Measurements from ENCODE around the gene ANKRD62. TPM values are rescaled to one million over a fixed set of nuclear protein-coding genes. Genes with fewer than 3 reads are reported as not detected.

Gene ANKRD62
- total and polyA plus RNA-seq, 3 experiments from 2014 or later: not detected

DNA sequence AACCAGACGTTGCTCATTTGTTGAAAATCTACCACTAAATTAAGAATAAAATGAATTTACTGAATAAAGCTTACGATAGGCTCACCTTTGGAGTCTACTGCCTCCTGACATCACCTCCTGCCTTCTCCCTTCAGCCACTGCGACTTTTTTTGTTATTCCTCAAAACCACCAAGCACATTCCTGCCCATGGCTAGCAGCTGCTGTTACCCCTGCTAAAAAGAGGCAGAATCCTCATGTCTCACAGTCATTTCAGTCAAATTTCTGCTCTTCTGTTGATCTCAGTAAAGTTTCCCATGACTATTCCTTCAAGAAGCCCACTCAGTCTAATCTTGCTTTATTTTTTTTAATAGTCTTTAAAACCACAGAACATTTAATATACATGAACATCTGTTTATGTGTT lies 40.8 kb upstream of the ANKRD62 start:
- Histone ChIP-seq H3K27me3 (ENCODE audit: insufficient read depth, low read length, poor library complexity, severe bottlenecking) (no peaks in the 10 kb centered on the region), H3K9me3 (ENCODE audit: low read length) (no peaks in the 10 kb centered on the region), H3K27ac (ENCODE audit: low read depth, low read length) (no peak overlapping the region), H3K36me3 (ENCODE audit: insufficient read depth, low read length) (no peaks in the 10 kb centered on the region), H3K4me3 (ENCODE audit: low read length) (no peak overlapping the region), H3K4me1 (ENCODE audit: insufficient read depth, low read length) (no peaks in the 10 kb centered on the region)
- ChIA-PET CTCF (no interaction called here), POLR2A (no interaction called here)
- Mint-ChIP-seq H3K4me3 (no peak overlapping the region), H3K9me3 (no peaks in the 10 kb centered on the region), H3K4me1 (no peaks in the 10 kb centered on the region), H3K27ac (no peak overlapping the region), H3K27me3 (peaks cover 11 to 14% of the 10 kb centered on the region in 2 donors), H3K36me3 (no peaks in the 10 kb centered on the region)
- DNase-seq: no peak

DNA sequence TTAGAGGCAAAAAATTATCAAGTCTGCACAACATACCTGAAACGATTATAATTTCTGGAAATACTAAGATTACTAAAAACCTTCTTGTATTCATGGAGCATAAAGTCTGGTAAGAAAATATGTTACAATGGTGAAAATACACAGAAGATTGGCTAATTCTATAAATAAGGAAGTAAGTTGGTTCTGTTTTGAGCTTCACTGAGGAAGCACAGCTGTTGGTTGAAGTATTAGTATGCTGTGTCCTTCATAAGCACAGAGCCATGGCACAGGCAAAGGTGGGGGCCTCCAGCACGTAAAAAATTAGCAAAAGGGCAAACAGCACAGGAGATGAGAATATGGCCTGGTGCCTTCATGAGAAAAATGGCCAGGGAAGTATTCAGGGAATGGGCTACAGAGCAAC lies 40.4 kb upstream of the ANKRD62 start:
- Mint-ChIP-seq H3K4me1 (no peaks in the 10 kb centered on the region), H3K27ac (no peak overlapping the region), H3K9me3 (no peaks in the 10 kb centered on the region), H3K4me3 (no peak overlapping the region), H3K36me3 (no peaks in the 10 kb centered on the region), H3K27me3 (peaks cover 11 to 14% of the 10 kb centered on the region in 2 donors)
- ChIA-PET POLR2A (interaction anchor here (0.5 kb wide), 1 partner anchor 114 kb away, joined by 5 read pairs; no protein-coding TSS in a partner anchor), CTCF (no interaction called here)
- no peak overlapping the region for H3K27ac ChIP-seq (ENCODE audit: low read depth, low read length)
- no peak overlapping the region for H3K4me3 ChIP-seq (ENCODE audit: low read length)
- no peaks in the 10 kb centered on the region for H3K9me3 ChIP-seq (ENCODE audit: low read length)
- H3K4me1 ChIP-seq (ENCODE audit: insufficient read depth, low read length): no peaks in the 10 kb centered on the region
- H3K27me3 ChIP-seq (ENCODE audit: insufficient read depth, low read length, poor library complexity, severe bottlenecking): no peaks in the 10 kb centered on the region
- DNase-seq: no peak
- no peaks in the 10 kb centered on the region for H3K36me3 ChIP-seq (ENCODE audit: insufficient read depth, low read length)

DNA sequence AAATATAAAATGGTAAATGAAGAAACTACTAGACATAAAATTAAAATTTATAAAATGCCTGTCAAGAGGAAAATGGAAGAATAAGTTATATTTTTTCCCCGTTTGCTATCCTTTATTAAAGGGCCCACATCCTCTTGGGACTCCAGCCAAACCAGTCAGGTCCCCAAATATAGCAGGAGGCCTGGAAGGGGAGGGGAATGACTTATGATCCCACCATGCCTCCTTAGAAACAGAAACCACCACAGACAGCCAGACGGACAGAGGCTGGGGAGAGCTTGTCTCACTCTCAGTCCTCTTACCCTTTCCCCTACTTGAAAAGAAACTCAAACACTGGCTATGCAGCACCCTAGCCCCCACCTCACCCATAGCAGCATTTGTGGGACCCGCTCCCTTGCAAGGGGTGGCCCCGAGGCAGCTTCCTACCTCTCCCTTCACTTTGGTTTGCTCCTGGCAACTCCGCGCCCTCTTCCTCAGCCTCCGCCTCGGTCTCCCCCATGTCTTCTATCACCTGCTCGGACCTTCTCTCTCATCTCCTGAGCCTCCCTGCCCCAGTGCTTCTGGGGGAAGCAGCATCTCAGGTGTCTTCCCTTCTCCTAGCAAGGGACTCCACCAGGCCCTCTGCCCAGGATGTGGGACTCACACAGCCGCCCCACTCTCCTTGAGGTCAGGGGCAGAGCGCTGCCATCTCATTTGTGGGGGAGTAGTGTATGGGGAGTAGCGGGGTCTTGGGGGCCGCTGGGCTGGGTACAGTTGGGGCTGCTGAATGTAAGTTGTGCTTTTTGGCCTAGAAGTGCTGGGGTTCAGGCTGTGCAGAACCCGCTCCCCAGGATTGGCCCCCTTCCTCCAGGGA lies 37.4 kb upstream of the ANKRD62 start:
- Mint-ChIP-seq H3K36me3 (no peaks in the 10 kb centered on the region), H3K4me3 (no peak overlapping the region), H3K4me1 (no peaks in the 10 kb centered on the region), H3K27me3 (peaks cover 7 to 8% of the 10 kb centered on the region in 2 donors), H3K27ac (no peak overlapping the region), H3K9me3 (no peaks in the 10 kb centered on the region)
- CTCF ChIA-PET: no interaction called here
- no peaks in the 10 kb centered on the region for H3K9me3 ChIP-seq (ENCODE audit: low read length)
- POLR2A ChIA-PET: no interaction called here
- H3K27ac ChIP-seq (ENCODE audit: low read depth, low read length): no peak overlapping the region
- DNase-seq: no peak
- no peaks in the 10 kb centered on the region for H3K27me3 ChIP-seq (ENCODE audit: insufficient read depth, low read length, poor library complexity, severe bottlenecking)
- no peaks in the 10 kb centered on the region for H3K36me3 ChIP-seq (ENCODE audit: insufficient read depth, low read length)
- H3K4me1 ChIP-seq (ENCODE audit: insufficient read depth, low read length): no peaks in the 10 kb centered on the region
- H3K4me3 ChIP-seq (ENCODE audit: low read length): no peak overlapping the region

DNA sequence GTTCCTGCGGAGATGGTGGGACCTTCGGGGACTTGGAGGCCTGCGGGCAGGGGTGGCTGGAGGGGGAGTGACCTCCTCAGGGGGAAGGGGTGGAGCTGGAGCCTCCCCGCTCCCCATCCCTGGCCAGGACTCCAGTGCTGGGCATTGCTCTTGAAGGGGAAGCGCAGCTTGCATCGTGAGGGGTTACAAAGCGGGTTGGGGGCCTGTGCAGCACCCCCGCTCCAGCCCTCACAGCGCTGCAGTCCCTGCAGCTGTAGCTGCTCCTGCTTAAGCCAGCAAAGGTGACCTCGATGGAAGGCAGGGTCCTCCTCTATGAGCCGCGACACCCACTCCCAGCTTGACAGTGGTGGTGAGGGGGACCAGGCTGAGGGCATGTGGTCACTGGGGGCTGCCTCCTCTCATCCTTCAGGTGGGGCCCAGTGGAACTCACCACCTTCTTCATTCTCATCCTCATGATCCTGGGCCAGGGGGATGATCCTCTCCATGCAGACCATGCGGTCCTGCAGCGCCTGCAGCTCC lies 36.7 kb upstream of the ANKRD62 start:
- POLR2A ChIA-PET: no interaction called here
- no peaks in the 10 kb centered on the region for H3K36me3 Mint-ChIP-seq
- no peaks in the 10 kb centered on the region for H3K4me1 Mint-ChIP-seq
- H3K9me3 Mint-ChIP-seq: no peaks in the 10 kb centered on the region
- Histone ChIP-seq H3K27me3 (ENCODE audit: insufficient read depth, low read length, poor library complexity, severe bottlenecking) (no peaks in the 10 kb centered on the region), H3K9me3 (ENCODE audit: low read length) (no peaks in the 10 kb centered on the region), H3K4me1 (ENCODE audit: insufficient read depth, low read length) (no peaks in the 10 kb centered on the region), H3K27ac (ENCODE audit: low read depth, low read length) (no peak overlapping the region), H3K4me3 (ENCODE audit: low read length) (no peak overlapping the region), H3K36me3 (ENCODE audit: insufficient read depth, low read length) (no peaks in the 10 kb centered on the region)
- no peak overlapping the region for H3K4me3 Mint-ChIP-seq
- no peak overlapping the region for H3K27ac Mint-ChIP-seq
- CTCF ChIA-PET: no interaction called here
- DNase-seq: no peak
- H3K27me3 Mint-ChIP-seq: peaks cover 7 to 8% of the 10 kb centered on the region in 2 donors

DNA sequence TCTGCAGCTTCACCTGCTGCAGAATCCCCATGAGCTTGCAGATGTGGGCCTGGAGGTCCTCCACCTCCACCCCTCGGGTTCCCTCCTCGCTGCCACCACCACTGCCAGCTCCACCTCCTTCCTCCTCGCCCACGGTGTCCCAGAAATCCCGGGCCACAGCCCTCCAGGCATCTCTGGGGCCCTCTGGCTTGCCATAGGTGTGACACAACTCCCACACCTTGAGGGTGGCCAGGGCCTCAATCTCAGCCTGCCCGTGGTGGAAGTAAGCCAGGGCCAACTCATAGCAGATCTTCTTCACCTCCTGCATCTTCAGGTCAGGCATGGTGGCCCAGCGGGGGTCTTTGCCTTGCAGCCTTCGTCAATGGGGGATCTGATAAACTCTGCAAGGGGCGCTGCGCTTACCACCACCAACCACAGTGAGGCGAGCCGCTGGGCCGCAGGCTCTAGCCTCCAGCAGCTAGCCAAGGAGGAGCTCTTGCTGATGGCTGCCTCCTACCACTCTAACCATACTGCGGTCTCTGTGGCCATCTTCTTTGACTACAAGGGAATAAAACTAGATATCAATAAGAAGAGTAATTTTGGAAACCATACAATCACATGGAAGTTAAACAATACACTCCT lies 36.1 kb upstream of the ANKRD62 start:
- Histone ChIP-seq H3K36me3 (ENCODE audit: insufficient read depth, low read length) (no peaks in the 10 kb centered on the region), H3K4me3 (ENCODE audit: low read length) (no peak overlapping the region), H3K27me3 (ENCODE audit: insufficient read depth, low read length, poor library complexity, severe bottlenecking) (no peaks in the 10 kb centered on the region), H3K27ac (ENCODE audit: low read depth, low read length) (no peak overlapping the region), H3K4me1 (ENCODE audit: insufficient read depth, low read length) (no peaks in the 10 kb centered on the region), H3K9me3 (ENCODE audit: low read length) (no peaks in the 10 kb centered on the region)
- no peak overlapping the region for H3K4me3 Mint-ChIP-seq
- CTCF ChIA-PET: no interaction called here
- POLR2A ChIA-PET: no interaction called here
- no peaks in the 10 kb centered on the region for H3K4me1 Mint-ChIP-seq
- no peak for DNase-seq
- H3K27me3 Mint-ChIP-seq: peaks cover 5 to 7% of the 10 kb centered on the region in 2 donors
- H3K27ac Mint-ChIP-seq: no peak overlapping the region
- no peaks in the 10 kb centered on the region for H3K9me3 Mint-ChIP-seq
- H3K36me3 Mint-ChIP-seq: no peaks in the 10 kb centered on the region

DNA sequence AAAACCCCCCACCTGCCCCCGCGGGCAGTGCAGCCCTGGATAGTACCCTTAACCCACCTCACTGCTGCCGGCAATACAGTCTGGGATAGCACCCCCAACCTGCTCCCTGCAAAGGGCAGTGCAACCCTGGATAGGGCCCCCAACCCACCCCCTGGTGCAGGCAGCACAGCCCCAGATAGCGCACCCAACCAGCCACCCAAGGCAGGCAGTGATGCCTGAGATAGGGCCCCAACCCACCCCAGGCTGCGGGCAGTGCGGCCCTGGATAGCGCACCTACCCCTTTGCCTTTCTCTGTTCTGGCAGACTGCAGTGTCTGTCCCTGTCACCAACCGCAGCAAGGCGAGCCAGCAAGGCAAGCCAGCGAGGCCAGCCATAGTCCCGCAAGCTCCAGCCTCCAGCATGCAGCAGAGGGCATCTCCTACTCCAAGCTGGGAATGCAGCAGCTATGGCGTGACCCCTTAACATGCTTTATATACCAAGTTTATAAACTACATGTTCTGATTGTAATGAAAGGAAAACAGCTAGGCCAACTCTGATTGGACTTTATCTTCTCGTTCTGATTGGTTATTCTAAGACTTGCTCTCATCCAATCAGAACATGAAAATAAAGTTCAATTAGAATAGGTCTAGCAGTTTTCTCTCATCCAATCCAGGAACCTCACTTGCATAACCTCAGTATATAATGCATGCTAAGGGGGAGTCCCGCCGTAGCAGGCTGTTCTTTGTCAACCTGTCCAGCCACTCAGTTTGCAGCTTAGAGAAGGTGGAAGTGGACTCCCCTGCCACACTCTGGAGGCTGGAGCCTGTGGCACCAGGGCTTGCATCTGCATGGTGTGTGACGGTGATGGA lies 34.1 kb upstream of the ANKRD62 start:
- no peaks in the 10 kb centered on the region for H3K36me3 ChIP-seq (ENCODE audit: insufficient read depth, low read length)
- Mint-ChIP-seq H3K27me3 (peaks cover 0 to 4% of the 10 kb centered on the region in 2 donors), H3K9me3 (no peaks in the 10 kb centered on the region), H3K4me3 (no peak overlapping the region), H3K4me1 (no peaks in the 10 kb centered on the region), H3K27ac (no peak overlapping the region), H3K36me3 (no peaks in the 10 kb centered on the region)
- H3K4me1 ChIP-seq (ENCODE audit: insufficient read depth, low read length): no peaks in the 10 kb centered on the region
- H3K27me3 ChIP-seq (ENCODE audit: insufficient read depth, low read length, poor library complexity, severe bottlenecking): no peaks in the 10 kb centered on the region
- ChIA-PET CTCF (no interaction called here), POLR2A (no interaction called here)
- H3K9me3 ChIP-seq (ENCODE audit: low read length): no peaks in the 10 kb centered on the region
- DNase-seq: no peak
- H3K27ac ChIP-seq (ENCODE audit: low read depth, low read length): no peak overlapping the region
- no peak overlapping the region for H3K4me3 ChIP-seq (ENCODE audit: low read length)

DNA sequence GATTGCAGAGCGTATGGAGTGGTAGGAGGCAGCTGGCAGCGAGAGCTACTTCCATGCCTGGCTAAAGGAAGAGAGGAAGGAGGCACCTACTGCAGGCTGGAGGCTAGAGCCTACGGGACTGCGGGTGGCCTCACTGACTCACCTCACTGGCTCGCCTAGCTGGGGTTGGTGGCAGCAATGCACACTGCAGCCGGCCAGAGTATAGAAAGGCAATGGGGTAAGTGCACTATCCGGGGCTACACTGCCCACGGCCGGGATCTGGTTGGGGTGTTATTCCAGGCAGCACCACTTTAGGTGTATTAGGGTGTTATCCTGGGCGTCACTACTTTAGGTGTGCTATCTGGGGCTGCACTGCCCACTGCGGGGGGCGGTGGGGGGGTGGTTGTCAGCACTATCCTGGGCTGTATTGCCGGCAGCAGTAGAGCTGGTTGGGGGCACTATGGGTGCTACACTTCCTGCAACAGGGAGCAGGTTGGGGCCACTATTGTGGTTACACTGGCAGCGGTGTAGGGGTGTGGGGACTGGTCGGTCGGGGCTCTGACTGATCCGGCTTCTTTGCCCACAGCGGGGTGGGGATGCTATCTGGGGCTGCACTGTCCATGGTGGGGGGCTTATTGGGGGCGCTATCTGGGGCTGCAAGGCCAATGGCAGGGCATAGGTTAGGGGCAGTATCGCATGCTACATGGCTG lies 33.3 kb upstream of the ANKRD62 start:
- CTCF ChIA-PET: no interaction called here
- no peak overlapping the region for H3K27ac ChIP-seq (ENCODE audit: low read depth, low read length)
- Mint-ChIP-seq H3K9me3 (no peaks in the 10 kb centered on the region), H3K27ac (no peak overlapping the region), H3K4me1 (no peaks in the 10 kb centered on the region), H3K36me3 (no peaks in the 10 kb centered on the region), H3K4me3 (no peak overlapping the region), H3K27me3 (peaks cover 0 to 4% of the 10 kb centered on the region in 2 donors)
- H3K4me3 ChIP-seq (ENCODE audit: low read length): no peak overlapping the region
- no peaks in the 10 kb centered on the region for H3K4me1 ChIP-seq (ENCODE audit: insufficient read depth, low read length)
- POLR2A ChIA-PET: no interaction called here
- no peaks in the 10 kb centered on the region for H3K27me3 ChIP-seq (ENCODE audit: insufficient read depth, low read length, poor library complexity, severe bottlenecking)
- DNase-seq: no peak
- no peaks in the 10 kb centered on the region for H3K9me3 ChIP-seq (ENCODE audit: low read length)
- no peaks in the 10 kb centered on the region for H3K36me3 ChIP-seq (ENCODE audit: insufficient read depth, low read length)
